Body of pancreas (tissue), 4 donors: ENCODE measurements around the gene FAAH.

ENCODE experiments used
- POLR2A ChIP-seq, 3 donors: fragments of 450-650 bp; IDR thresholded peaks; one replicate each; pipeline ENCODE4 v1.6.1; 2016; ENCODE audit warnings: antibody characterized with exemption in 3 of 3, mild to moderate bottlenecking in 2 of 3
- TF ChIP-seq, protein P1 (sequence below), 7 experiments: fragments of 450-650 bp in 4 of 7; fragments of 200-600 bp in 3 of 7; sonication (generic) in 3 of 7; IDR thresholded peaks; one replicate each; pipeline ENCODE4 v1.5.1; 2016 to 2019; ENCODE audit warnings: antibody characterized with exemption in 7 of 7

DNA sequence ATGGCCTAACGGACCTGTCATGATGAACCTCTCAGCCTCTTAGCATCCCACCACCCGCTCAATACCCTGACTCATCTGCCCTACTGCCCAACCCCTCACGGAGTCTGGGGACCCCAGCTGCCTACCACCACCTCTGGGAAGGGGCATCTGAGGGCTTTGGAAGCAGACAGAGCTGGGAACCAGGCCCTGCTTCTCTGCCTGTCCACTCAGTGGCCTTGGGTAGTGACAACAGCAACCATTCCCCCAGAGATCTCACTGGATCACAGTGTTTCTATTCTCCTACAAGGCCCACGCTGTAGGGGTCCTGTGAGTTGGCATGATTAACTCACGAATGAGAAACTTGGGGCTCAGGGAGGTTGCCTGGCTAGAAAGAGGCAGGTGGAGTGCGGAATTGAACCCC is 63.1 kb downstream of the FAAH start:
- TF ChIP-seq, protein P1, sequence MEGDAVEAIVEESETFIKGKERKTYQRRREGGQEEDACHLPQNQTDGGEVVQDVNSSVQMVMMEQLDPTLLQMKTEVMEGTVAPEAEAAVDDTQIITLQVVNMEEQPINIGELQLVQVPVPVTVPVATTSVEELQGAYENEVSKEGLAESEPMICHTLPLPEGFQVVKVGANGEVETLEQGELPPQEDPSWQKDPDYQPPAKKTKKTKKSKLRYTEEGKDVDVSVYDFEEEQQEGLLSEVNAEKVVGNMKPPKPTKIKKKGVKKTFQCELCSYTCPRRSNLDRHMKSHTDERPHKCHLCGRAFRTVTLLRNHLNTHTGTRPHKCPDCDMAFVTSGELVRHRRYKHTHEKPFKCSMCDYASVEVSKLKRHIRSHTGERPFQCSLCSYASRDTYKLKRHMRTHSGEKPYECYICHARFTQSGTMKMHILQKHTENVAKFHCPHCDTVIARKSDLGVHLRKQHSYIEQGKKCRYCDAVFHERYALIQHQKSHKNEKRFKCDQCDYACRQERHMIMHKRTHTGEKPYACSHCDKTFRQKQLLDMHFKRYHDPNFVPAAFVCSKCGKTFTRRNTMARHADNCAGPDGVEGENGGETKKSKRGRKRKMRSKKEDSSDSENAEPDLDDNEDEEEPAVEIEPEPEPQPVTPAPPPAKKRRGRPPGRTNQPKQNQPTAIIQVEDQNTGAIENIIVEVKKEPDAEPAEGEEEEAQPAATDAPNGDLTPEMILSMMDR (IDR thresholded peaks at IDR 0.05), result no peak
- no peak for TF ChIP-seq POLR2A (IDR thresholded peaks at IDR 0.05)
